Upper lobe of right lung (tissue), 1 donor: ENCODE data around the gene ACTR5. TPM values are rescaled to one million over a fixed set of nuclear protein-coding genes. Genes with fewer than 3 reads are reported as not detected.

ENCODE experiments used
- ATAC-seq: fragments of 200-7000 bp; cut with Tn5 transposase; one replicate; pipeline ENCODE4 v1.9.1; 2020; ENCODE audit warnings: mild to moderate bottlenecking, moderate library complexity
- DNase-seq: peaks from one replicate; pipeline ENCODE4 v3.0.0-alpha.2; 2020
- H3K27ac ChIP-seq: fragments of 200-600 bp; one replicate; pipeline ENCODE4 v1.8.0; 2022
- H3K27me3 ChIP-seq: fragments of 200-600 bp; one replicate; pipeline ENCODE4 v1.8.0; 2022; ENCODE audit warnings: mild to moderate bottlenecking
- H3K36me3 ChIP-seq: fragments of 200-600 bp; one replicate; pipeline ENCODE4 v1.8.0; 2022
- H3K4me1 ChIP-seq: fragments of 200-600 bp; one replicate; pipeline ENCODE4 v1.8.0; 2022
- H3K4me3 ChIP-seq: fragments of 200-600 bp; one replicate; pipeline ENCODE4 v1.8.0; 2022; ENCODE audit warnings: mild to moderate bottlenecking
- H3K9me3 ChIP-seq: fragments of 200-600 bp; one replicate; pipeline ENCODE4 v1.8.0; 2022
- CTCF ChIP-seq: fragments of 200-600 bp; IDR thresholded peaks from one replicate; pipeline ENCODE4 v1.8.0; 2022; ENCODE audit warnings: antibody characterized with exemption
- intact Hi-C: fragments of 100-400 bp; cut with DNase I; formaldehyde crosslinking; loops from one replicate; pipeline ENCODE4 v1.11.0; 2022
- total RNA-seq: library from RNA; stranded (reverse); fragmentation: NEBNext Ultra II Directional; extraction: Animal tissue kit (Norgen Biotek cat#: 25700); gene quantifications from one replicate; pipeline ENCODE4 v1.2.1, GENCODE V29; 2021
- donor health status: DM: no; HTN: yes; CAD: no; lungs with severe emphysema.

The ACTR5 gene
- total RNA-seq, 1 donor from 2014 or later, result 7.0 TPM

DNA sequence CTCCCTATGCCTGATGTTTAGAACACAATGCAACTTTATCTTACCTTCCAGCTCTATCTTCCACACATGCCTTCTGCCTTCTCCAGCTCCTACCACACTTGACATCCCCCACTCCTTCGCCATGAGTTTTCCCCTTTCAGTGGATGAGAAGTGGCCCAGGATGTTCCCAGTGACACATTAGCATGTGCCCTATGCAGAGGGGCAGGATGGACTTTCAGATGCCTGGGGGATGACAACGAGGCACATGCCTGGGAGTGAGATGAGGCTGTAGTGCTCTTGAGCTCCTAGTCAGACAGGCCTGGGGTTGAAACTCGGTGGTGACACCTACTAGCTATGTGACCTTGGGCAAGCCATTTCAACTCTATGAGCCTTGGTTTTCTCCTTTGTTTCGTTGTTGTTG, 44.1 kb upstream of the ACTR5 start:
- no peaks in the 10 kb centered on the region for H3K4me1 ChIP-seq
- DNase-seq, result no peak
- H3K27me3 ChIP-seq, result peaks cover 51% of the 10 kb centered on the region
- H3K27ac ChIP-seq, result no peak overlapping the region
- TF ChIP-seq CTCF, result no peak
- no peak for ATAC-seq
- H3K4me3 ChIP-seq, result no peak overlapping the region
- H3K36me3 ChIP-seq, result no peaks in the 10 kb centered on the region
- H3K9me3 ChIP-seq, result no peaks in the 10 kb centered on the region
- intact Hi-C loops, result no loop called here

DNA sequence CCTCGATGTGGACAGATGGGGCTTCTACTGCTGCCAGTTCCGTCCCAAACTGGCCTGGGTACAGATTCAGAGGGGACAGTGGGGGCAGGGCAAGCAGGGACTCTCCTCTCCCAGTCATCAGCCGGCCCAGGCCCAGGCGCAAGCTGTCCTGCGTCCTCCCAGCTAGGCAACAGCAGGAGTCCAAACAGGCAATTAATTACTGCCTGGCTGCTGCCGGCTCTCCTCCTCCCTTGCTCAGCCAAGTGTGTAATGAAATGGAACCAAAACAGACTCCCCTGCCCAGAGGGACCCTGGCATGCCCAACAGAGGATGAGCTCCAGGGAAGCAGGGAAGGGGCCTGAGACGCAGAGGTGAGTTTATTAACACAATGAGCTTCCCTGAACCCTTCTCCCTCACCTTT, 41.8 kb upstream of the ACTR5 start:
- H3K9me3 ChIP-seq, result no peaks in the 10 kb centered on the region
- peaks cover 37% of the 10 kb centered on the region for H3K27me3 ChIP-seq
- no peak overlapping the region for H3K27ac ChIP-seq
- no peaks in the 10 kb centered on the region for H3K36me3 ChIP-seq
- no peaks in the 10 kb centered on the region for H3K4me1 ChIP-seq
- ATAC-seq (no peak), DNase-seq (no peak)
- TF ChIP-seq CTCF, result no peak
- intact Hi-C loops, result no loop called here
- H3K4me3 ChIP-seq, result no peak overlapping the region

DNA sequence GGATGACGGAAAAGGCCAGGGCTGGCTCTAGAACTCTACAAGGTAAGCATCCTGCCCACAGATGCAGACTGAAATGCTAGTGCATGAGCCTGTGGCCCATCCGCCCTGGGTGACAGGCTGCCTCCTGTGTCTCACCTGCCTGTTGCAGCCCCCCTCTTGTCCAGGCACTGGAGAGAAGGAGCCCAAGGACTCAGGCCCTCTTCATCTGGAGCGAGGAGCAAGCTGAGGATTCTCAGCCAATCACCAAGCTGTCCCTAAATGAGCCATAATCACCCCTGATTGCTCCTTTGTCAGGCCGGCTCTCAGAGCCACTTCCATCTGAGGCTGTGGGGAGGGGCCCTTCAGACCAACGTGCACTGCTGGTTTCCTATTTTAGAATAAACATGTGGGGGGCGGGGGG, 34.0 kb upstream of the ACTR5 start:
- Histone ChIP-seq H3K36me3 (no peaks in the 10 kb centered on the region), H3K27me3 (peaks cover 33% of the 10 kb centered on the region), H3K4me1 (no peaks in the 10 kb centered on the region), H3K4me3 (no peak overlapping the region), H3K27ac (no peak overlapping the region), H3K9me3 (no peaks in the 10 kb centered on the region)
- DNase-seq (no peak), ATAC-seq (no peak)
- TF ChIP-seq CTCF, result no peak
- intact Hi-C loops, result no loop called here

DNA sequence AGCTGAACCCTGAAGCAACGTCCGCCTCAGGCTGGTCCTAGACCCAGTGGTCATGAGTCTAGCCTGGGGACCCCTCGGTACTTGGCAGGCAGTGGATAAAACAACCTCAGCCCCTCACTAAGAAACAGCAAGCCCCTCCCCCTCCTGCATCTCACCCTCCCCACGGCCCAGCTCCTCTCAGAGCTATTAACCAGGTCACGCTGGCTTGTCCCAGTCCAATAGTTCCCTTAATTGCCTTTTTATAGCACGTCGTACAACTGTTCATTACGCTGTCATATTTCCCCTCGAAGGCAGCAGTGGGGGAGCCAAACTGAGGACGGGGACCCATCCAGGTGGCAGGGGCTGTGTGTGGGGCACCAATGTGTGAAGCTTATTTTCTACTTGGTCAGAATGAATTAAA, 32.6 kb upstream of the ACTR5 start:
- H3K27me3 ChIP-seq, result peaks cover 43% of the 10 kb centered on the region
- no peaks in the 10 kb centered on the region for H3K9me3 ChIP-seq
- no peak for DNase-seq
- intact Hi-C loops, result no loop called here
- no peak overlapping the region for H3K4me3 ChIP-seq
- ATAC-seq, result no peak
- H3K36me3 ChIP-seq, result no peaks in the 10 kb centered on the region
- H3K4me1 ChIP-seq, result no peaks in the 10 kb centered on the region
- no peak overlapping the region for H3K27ac ChIP-seq
- TF ChIP-seq CTCF, result no peak

- no peaks in the 10 kb centered on the region for H3K4me1 ChIP-seq
- H3K9me3 ChIP-seq, result no peaks in the 10 kb centered on the region
- TF ChIP-seq CTCF, result no peak
- H3K4me3 ChIP-seq, result no peak overlapping the region
- H3K27me3 ChIP-seq, result peaks cover 87% of the 10 kb centered on the region
- DNase-seq (no peak), ATAC-seq (no peak)
- no peaks in the 10 kb centered on the region for H3K36me3 ChIP-seq
- no peak overlapping the region for H3K27ac ChIP-seq
- intact Hi-C loops, result no loop called here
Measured at GRCh38 chr20:38722683-38723016, 25.6 kb upstream of the ACTR5 start.
